Kasumi-1 (cell line): ENCODE data around the gene MATN4.
"Not testable (repeated sequence)": the region's sequence is repeated elsewhere in the genome, so short reads cannot be mapped to it uniquely, and the experiment has no call there.

Source experiments
- DNase-seq, 2 experiments: peaks; one replicate each; lab custom pipeline; 2025; lab: John Stamatoyannopoulos, UW

MATN4 gene

DNA sequence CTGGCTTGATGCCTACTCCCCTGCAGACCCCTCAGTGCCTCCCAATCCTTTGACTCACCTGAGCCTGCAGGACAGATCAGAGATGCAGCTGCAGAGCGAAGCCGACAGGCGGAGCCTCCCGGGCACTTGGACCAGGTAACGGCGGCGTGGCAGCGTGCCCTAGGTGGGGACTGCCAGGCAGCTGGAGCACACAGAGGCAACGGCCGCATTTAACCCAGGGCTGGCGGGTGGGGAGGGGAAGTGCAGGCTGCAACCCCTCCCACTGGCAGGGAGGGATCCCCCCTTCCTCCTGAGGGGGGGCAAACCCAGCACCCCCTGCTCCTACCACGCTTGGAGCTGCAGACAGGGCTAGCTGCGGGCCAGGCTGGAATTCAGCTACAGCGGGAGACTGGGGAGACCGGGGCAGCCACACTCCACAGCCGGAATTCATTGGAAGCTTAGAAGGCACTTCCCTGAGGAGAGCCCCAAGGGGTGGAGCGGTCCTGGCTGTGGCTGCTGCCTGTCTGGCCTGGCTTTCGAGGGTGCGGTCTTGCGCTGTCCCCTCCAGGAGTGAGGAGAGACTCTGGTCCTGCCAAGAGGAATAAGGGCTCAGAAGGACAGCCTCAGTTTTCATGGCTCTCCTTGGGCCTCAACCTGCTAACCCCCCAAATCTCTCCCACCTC is at the start of gene MATN4:
Gene MATN4 (minus strand): TSS at position 183 of the 662 bp plus-strand sequence. CDS start 2,717 bp downstream, outside the sequence.
- no peak for DNase-seq

DNA sequence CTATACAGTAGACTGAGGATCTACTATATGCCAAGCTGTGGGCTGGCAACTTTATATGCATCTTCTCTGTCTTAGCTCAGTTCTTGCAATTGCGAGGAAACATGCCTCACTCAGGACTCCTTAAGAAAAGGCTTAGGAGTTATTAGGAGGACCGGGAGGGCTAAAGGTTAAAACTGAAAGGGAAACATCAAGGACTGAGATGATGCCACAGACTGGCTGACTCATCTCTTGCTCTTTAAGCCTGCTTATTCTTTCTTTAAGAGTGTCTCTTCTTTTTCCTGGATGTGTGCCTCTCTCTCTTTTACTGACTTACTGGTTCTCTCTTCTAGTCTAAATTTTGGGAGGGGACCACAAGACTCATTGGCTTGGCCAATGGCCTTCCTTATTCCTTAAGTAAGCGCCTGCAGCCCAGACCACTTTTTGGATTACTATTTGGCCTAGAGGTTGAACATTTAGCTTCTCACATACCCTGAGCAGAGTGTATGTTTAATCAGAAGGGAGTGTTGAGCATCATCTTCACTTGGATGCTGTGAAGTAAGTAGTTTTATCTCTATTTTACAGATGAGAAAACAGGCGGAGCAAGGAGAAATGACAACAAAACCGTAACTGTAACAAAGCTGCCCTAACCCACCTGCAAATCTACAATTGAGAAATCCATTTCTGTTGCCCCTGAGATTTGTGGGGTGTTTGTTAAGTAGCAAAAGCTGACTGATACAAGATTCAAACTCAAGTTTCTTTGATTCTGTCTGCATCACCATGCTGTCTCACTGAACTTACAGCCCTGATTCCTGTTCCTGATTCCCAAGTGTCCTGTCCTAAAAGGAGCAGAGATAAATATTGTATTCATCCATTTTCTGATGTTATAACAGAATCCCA is 47.3 kb upstream of the MATN4 start:
- no peak for DNase-seq

DNA sequence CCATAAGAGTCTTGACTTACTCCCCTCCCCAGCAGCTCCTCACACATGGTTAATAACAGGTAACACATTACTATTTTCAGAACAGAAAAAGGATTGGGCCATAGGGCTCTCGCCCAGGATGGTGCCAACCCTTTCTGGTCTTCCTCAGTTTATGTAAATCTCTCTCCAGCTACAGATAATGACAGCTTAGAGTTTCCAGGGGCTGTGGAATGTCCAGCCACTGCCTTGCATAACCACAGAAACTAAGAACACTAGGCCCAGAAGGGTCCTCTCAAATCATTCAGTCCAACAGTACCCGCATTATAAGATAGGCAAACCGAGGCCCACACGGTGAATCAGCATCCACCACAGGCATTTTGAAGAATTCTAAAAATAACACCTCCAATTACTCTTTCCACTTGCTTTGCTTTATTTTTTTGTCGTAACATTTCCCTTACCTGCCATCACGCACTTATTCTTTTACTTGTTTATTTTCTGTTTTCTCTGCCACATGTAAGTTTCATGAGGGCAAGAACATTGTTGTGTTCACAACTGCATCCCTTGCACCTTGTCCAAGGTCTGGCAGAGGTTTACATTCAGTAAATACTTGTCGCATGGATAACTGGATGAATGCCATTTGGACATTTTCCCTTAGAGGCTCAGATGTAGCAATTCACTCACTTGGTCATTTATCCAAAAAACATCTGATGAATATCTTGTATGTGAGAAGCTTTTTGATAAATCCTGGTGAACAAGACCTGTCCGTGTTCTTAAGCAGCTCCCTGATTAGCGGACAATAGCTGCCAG is 46.5 kb upstream of the MATN4 start:
- DNase-seq = no peak

DNA sequence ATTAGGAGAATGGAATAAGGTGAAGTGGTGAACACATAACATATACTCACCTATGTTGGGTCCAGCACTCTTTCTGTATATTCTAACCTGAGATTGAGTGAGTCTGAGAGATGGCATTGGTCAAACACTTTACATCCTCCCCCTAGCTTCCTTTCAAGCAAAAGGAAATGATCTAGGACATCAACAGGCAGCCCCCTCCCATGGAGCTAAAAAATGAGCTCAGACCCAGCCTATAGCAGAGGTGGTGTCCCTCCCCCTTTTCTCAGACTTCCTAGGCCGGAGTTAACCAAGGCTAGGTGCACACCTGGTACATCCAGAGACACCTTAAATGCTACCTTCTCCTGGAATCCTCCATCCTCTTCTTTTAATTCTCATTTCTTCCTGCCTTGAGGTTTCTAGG is 45.6 kb upstream of the MATN4 start:
- DNase-seq = no peak

- no peak for DNase-seq
Measured at GRCh38 chr20:45352729-45353128, 44.6 kb upstream of the MATN4 start.

- not testable (repeated sequence) for DNase-seq
Measured at GRCh38 chr20:45350795-45351194, 42.7 kb upstream of the MATN4 start.

DNA sequence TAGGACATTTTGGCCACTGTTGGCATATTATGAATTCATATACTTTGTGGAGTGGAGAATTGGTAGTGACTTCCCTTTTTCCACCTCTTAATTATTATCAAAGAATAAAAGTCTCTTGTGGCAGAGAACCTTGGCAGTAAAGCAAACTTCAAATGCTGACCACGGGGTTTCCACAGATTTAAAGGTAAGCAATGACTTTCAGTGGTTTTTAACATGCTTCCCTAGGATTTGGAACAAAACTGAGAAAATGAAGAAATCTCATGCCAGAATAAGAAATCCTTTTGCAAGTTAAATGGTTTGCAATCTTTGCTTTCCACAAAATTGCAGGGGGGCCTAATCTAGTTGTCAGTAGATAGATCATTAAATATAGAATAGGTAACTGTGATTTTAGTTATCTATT is 42.1 kb upstream of the MATN4 start:
- DNase-seq = no peak

GRCh38 chr20:45347936-45348778 is 40.1 kb upstream of the MATN4 start, which contains the start of gene SDC4:
Gene SDC4, minus strand, starts transcription at chr20:45348424. Its CDS starts 40 bp downstream, at chr20:45348384.
- no peak for DNase-seq

- DNase-seq = no peak
Measured at GRCh38 chr20:45347297-45347935, 39.3 kb upstream of the MATN4 start.

DNA sequence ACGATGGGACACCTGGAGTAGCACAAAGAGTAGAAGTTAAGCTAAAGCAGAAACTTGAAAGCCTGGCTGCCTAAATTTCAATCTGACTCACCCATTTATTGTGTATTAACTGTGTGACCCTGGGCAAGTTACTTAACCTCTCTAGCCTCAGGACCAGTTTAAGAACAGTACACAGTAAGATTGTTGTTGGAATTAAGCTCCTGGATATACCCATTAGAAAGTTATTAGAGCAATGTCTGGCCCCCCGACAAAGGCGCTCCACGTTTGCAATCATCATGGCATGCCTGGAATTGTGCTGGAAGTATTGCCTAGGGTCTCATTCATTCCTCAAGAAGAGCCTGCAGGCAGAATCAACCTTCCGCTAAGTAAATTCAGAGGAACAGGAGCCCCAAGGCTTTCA is 38.8 kb upstream of the MATN4 start:
- no peak for DNase-seq

- no peak for DNase-seq
Measured at GRCh38 chr20:45346291-45346718, 38.2 kb upstream of the MATN4 start.

- DNase-seq = no peak
Measured at GRCh38 chr20:45345104-45345936, 37.2 kb upstream of the MATN4 start.

DNA sequence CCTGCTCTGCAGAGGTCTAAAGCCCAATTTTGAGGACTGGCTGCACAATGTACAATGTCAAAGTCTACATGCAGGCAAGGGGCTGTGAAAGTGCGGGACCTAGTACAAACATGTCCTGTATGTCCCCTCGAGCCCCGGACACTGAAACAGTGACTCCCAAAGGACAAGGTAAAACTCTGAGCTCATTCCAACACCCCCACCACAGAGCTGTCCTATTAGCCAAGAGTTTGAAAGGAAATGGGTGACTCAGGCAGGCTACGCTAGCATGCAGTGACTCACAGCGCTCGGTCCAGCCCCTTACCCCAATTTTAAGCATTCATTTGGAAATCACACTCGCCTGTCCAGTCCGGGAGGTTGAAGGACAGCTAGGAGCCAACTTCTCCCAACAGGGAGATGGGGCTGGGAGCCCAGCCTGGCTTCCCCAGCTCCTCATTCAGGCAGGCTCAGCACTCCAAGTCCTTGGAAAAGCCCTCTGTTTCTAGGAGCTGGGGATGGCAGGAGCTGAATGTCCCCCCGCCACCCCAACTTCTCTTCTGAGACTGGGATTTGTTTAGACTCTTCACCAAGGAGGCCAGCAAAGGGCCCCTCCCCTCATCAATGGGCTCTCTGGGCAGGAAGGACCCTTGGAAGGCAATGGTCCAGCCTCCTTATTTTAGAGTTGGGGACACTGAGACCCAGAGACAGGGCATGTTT is 36.2 kb upstream of the MATN4 start:
- peak; percentile 12 to 53 for DNase-seq

- DNase-seq = no peak
Measured at GRCh38 chr20:45343532-45344167, 35.6 kb upstream of the MATN4 start.

DNA sequence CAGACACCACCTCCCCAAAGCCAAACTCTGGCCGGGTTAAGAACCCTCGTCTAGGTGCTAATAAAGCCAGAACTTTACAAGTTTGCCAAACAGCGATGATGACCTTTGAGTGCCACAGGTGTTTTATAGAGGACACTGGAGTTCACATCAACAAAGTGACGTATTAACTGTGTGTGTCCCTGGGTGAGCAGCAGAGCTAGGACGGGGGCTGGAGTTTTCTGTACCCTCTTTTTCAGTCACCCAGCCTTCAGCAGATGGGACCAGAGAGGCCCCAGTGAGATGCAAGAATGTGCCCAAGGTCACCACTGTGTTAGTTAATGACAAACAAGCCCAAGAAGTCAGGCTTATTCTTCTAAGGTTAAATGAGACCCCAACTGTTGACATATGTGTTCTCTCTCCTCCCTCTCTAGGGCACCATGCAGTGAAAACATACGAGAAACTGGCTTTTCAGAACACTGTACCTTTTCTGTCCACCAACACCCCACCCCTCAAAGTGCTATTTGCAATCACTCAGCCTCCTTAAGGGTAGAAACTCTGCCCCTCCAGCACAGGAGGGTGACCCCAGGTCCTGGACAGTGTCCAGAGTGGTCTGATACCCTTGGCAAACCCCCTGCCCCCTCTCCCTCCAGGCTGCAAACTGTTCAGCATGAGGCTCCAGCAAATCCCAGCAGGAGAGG is 34.9 kb upstream of the MATN4 start:
- no peak for DNase-seq

DNA sequence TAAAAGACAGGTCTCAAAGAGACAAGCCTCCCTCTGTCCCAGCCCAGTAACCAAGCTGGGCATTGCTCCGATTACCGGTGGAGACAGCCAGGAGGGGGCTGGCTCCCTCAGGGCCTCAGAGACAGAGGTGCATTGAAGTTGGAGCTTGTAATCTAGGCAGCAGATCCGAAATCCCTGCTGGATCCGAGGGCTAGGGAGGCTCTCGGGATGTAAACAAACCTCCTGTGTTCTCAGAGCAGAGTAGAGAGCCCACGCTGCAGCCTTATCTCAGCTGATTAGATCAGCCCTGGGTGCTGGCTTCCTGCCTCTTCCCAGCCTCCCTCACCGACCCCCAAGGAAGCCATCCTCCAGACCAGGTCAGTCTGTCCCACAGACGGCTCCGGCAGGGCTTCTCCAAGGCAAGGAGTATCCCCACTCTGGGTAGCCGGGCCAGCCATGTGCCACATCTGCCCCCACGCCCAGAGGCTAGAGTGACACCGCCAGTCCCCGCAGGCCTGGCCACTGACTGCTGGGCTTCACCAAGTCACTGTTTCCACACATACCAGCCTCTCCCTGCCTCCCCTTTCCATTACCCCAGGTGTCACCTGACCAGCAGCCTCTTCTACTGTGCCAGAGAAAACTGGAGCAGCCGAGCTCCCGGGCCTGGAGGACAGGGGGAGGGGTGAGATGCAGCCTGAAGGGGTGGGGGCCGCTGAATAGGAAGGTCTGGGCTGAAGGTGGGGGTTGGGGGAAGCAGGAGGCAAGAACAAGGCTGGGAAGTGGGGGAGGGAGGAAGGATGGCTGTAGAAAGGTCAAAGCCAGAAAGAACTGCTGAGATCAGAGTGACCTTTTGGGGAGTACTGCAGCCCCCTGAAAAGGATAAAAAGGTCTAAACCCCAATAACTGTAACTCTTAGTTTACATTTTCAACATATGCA is 34.1 kb upstream of the MATN4 start:
- DNase-seq = no peak

GRCh38 chr20:45341579-45341938 is 33.5 kb upstream of the MATN4 start:
- DNase-seq = no peak
